Fibroblast of skin of back (primary cell): ENCODE results near the gene APBA2.
"Not testable (repeated sequence)": the region's sequence is repeated elsewhere in the genome, so short reads cannot be mapped to it uniquely, and the experiment has no call there.

Experiments
- DNase-seq: peaks from one replicate; pipeline ENCODE4 v3.0.0-alpha.2; 2013

Gene APBA2

GRCh38 chr15:28879551-28879950 is 6.2 kb upstream of the APBA2 start:
- DNase-seq = no peak

GRCh38 chr15:28880680-28881079 is 5.1 kb upstream of the APBA2 start:
- no peak for DNase-seq

DNA sequence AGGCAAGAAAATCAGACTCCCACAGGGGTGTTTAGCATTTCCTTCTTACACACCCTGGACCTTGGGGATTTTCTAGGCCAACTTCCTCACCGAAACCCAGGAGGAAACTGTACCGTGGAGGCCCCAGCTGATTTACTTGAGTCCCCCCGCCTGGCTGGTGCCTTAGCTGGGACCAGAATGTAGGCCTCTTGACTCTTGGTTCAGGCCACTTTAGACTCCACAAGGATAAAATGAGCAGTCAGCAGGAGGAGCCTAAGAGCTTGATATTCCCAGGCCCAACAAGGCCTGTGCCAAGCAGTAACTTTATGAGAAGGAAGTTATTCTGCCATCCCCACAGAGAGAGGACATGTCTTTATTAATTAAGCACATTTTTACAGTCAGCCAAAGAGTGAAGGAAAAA is 4.6 kb upstream of the APBA2 start:
- DNase-seq = peak; percentile 21

DNA sequence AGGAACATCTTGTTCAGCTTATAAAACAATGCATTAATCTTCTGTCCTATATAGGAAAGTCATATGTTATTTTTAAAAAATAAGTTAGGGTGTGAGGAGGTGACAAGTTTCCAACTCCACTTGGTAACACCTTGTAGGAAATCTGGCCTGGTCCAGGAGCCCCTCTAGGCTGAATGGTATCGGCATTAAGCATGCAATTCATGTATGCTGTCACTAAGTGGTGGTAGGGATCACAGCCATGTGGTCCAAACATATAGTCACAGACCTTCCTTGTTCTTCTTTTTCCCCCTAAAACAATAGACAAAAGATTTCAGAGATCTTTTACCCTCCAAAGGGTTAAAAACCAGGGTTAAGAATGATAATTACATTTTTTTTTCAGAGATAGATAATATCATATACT is 4.2 kb upstream of the APBA2 start:
- no peak for DNase-seq

DNA sequence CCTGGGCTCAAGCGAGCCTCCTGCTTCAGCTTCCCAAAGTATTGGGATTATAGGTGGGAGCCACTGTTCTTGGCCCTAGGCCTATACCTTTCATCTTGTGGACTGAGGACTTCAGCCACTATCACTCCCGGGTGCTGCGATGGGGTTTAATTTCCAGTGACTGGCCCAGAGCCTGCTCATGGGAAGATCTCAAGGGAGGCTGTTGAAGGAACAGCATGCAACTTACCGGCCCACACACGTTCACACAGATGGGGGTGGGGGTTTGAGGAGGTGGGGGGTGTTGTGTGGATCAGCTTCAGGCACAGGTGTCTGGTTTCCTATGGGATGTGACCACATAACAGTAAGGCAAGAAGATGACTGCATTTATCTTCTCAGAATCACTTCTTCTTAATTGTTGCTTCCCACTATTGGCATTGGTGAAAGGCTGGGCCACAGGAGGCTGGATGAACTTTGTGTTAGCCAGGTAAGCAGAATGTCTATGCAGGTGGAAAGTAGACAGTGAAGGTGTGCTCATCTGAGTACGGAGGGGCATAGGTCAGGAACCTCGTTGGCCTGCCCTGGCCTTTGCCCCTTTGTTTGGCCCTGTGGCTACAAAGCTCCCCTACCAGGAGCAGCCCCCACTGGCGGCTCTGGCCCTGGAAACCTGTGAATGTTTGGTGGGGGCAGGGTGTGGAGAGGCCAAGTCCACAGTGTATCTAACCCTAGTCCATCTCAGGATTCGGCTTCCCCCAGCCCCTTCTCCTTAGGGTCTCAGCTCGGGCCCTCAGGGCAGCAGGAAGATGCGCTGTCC is 1.4 kb upstream of the APBA2 start:
- DNase-seq = no peak

- DNase-seq = no peak
Measured at GRCh38 chr15:28885128-28885629, 595 bp upstream of the APBA2 start.

- no peak for DNase-seq
Measured at GRCh38 chr15:28886431-28887338, 911 bp downstream of the APBA2 start.

DNA sequence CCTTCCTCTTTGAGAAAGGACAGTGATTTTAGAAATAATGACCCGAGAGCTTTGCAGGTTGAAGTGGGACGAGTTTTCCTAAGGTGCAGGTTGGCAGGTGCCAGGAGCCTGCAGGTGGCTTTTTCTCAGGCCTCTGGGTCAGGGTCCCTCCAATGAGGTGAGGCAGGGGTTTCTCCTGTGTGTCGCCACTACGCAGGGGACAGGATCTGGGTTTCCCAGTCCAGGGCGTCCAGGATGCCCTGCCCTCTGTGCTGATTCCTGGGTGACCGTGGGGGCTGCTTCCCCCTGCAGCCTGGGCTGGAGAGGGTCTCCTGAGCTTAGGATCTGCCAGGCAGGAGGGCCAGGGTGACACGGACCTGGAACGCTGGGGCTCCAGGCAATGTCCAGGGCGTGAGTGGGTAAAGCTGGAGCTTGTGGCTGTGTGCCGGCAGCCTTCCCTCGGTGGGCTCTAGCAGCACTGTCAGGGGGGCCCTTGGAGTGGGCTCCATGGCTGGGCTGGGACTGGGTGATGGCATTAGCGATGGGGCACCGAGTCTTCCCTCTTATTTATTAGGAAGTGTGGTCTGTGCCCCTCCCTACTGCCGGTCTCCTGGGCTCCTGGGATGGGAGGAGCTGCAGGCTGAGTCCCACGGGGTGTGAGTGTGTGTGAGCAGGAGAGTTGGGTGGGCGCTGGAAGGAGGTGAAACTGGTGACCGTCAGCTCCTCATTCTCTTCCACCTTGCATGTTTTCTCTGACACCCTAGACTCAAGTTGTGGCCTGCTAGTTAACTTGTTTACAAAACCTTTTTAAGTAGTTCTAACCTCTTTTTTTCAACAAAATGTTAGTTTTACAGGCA is 1.8 kb downstream of the APBA2 start:
- no peak for DNase-seq

DNA sequence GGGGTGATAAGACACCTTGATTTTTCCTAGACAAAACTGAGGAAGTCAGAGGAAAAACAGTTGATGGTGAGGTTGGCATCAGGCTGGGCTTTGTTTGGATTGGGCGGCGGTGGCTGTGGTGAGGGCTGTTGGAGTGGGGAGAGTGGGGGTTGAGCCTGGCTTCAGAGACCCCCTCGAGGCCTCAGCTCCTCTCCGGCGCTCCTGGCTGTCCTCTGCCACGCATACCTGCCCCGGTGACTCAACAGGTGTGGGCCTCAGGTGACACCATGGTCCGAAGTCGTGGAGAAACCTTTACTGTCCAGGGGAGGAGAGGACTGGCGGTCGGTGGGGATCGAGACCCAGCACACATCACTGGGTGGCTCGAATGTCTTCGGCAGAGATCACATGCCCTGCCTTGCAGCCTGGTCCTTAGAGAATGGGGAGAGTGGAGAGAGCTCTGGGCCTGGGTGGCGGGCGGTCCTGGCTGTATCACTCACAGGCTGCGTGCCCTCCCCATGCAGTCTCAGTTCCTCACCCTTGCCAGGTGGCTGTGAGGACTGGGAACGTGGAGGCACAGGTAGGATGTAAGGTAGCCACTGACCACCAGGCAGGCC is 2.6 kb downstream of the APBA2 start:
- DNase-seq = no peak

- no peak for DNase-seq
Measured at GRCh38 chr15:28888900-28889299, 3.1 kb downstream of the APBA2 start.

DNA sequence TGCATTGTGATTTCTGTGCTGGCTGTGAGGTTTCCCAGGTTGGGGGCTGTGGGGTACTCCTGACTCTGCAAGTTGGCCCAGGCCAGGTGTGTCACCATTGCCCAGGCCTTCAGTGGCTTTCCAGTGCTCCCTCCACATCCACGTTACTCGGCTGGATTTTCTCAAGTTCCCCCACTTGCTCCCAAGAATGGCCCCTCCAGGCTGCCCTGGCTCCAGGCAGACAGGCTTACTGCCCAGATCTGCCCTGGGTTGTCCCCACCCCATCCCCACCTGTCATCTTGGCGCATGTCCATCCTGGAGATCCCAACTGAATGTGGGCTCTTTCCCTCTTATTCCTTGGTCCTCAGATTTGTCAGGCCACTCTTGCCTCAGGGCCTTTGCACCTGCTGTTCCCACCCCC is 3.6 kb downstream of the APBA2 start:
- no peak for DNase-seq

- not testable (repeated sequence) for DNase-seq
Measured at GRCh38 chr15:28889871-28890270, 4.1 kb downstream of the APBA2 start.

- not testable (repeated sequence) for DNase-seq
Measured at GRCh38 chr15:28890291-28890690, 4.5 kb downstream of the APBA2 start.

DNA sequence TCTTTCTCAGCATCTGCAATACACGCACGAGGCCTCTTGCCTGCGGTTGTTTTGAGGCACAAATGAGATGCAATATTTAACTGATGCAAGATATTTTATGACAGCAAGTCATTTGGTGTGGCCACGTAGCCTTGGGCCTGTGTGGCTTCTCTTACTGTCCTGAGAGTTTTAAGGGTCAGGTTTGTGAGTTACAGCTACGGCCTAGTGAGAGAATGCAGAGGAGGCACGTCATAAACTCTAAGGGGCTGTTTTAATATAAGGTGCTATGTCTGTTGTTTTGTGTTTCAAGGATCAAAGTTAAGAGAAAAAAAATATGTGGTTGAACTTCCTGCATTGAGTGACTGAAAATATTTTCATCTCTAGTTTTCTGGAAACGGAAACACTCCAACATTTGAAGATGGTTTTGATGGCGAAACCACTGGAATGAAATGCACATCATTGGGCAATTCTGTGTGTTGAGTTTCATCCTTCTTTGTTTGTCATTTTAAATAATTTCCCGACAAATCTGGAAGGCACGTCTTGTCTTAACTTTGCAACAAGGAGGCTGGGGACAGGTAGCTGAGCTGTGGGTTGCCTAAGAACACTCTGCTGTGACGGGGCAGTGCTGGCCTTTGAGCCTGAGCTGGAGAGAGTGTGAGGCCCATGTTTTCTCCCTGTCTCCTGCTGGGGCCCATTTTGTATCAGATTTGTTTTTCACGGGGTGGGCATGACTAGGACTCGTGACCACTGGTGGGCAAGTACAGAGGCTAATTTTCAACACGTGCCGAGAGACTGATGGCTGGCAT is 5.1 kb downstream of the APBA2 start:
- no peak for DNase-seq

GRCh38 chr15:28891588-28891987 is 5.8 kb downstream of the APBA2 start:
- peak; percentile 44 for DNase-seq

GRCh38 chr15:28892789-28893610 is 7.2 kb downstream of the APBA2 start:
- peak; percentile 35 for DNase-seq

DNA sequence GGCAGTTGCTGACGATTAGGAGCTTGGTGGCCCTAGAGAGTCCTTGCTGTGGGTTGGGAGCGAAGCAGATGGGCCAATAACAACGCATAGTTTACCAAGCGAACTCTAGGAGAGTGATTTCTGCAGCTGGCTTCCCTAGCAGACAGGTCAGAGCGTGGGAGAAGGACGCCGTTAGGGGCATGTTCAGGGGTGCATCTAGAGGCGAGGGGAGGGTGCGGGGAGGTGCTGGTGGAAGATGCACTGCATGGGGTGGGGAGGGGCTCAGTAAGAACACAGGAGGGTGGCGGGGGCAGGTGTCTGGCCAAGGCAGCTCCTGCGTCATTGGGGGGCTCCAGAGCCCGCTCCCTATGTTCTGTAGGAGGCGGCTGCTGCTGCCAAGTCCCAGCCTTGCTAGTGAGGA is 8.9 kb downstream of the APBA2 start:
- no peak for DNase-seq

- no peak for DNase-seq
Measured at GRCh38 chr15:28895146-28895545, 9.4 kb downstream of the APBA2 start.

DNA sequence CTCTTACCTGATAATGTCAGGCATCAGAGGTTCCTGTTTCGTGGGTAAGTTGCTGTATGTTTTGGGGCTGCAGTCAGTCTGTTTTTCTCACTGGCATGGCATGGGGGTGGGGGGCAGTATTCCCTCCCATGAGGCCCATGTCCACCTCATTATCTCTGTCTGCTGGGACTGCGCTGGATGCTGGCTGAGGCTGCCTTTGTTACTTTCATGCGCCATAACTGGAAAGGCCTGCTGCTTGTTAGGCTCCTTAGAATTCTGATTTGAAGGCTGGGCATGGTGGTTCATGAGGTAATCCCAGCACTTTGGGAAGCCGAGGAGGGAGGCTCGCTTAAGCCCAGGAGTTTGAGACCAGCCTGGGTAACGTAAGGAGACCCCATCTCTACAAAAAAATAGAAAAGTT is 9.8 kb downstream of the APBA2 start:
- no peak for DNase-seq

DNA sequence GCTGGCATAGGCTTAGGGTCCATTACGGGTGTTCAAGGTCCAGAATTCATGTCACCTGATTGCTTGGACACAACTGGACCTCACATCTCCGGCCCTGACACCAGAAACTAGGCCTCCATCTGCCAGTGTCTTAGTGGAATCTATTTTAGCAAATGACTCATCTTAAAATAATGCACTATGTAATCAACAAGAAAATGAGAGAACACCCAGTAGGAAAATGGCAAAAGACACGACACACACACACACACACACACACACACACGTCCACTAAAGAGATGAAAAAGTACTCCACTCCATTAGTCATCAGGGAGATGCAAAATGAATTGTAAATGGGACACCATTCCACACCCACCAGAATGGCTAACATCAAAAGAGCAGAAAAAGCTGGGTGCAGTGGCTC is 11.2 kb downstream of the APBA2 start:
- DNase-seq = peak; percentile 95
